DMS 273 treated with DMSO at 0.1 percent for 48 hours (cell line): ENCODE data around the gene PGAM2.

ENCODE experiments used
- DNase-seq: peaks from one replicate; lab custom pipeline; 2025; lab: John Stamatoyannopoulos, UW

Gene PGAM2

GRCh38 chr7:44064791-44065430, 456 bp downstream of the PGAM2 start:
- no peak for DNase-seq

GRCh38 chr7:44063894-44064651, 1.3 kb downstream of the PGAM2 start:
- DNase-seq = no peak

- no peak for DNase-seq
Measured at GRCh38 chr7:44063547-44063893, 1.8 kb downstream of the PGAM2 start.

GRCh38 chr7:44062903-44063295, 2.5 kb downstream of the PGAM2 start:
- no peak for DNase-seq

GRCh38 chr7:44062180-44062902, 3.0 kb downstream of the PGAM2 start:
- DNase-seq = no peak

GRCh38 chr7:44061645-44062179, 3.7 kb downstream of the PGAM2 start:
- no peak for DNase-seq

- no peak for DNase-seq
Measured at GRCh38 chr7:44060948-44061644, 4.3 kb downstream of the PGAM2 start.

GRCh38 chr7:44060091-44060947, 5.0 kb downstream of the PGAM2 start:
- DNase-seq = no peak

GRCh38 chr7:44059219-44060090, 5.9 kb downstream of the PGAM2 start:
- DNase-seq = no peak

- DNase-seq = no peak
Measured at GRCh38 chr7:44058759-44059218, 6.6 kb downstream of the PGAM2 start.

- no peak for DNase-seq
Measured at GRCh38 chr7:44057849-44058758, 7.3 kb downstream of the PGAM2 start.

GRCh38 chr7:44057181-44057848, 8.1 kb downstream of the PGAM2 start:
- no peak for DNase-seq

GRCh38 chr7:44056681-44057080, 8.7 kb downstream of the PGAM2 start:
- no peak for DNase-seq

GRCh38 chr7:44052771-44053365, 12.5 kb downstream of the PGAM2 start:
- DNase-seq = no peak

- no peak for DNase-seq
Measured at GRCh38 chr7:44051611-44052220, 13.7 kb downstream of the PGAM2 start.

- no peak for DNase-seq
Measured at GRCh38 chr7:44050915-44051560, 14.3 kb downstream of the PGAM2 start.
